GM19467 (cell line): ENCODE data around the gene ARFGEF3.

Experiments used
- ATAC-seq: cut with Tn5 transposase; IDR thresholded peaks from one replicate; pipeline ENCODE4 v1.9.1; 2021; ENCODE audit warnings: mild to moderate bottlenecking, moderate library complexity; ENCODE audit not compliant: unreplicated experiment

The ARFGEF3 gene

DNA sequence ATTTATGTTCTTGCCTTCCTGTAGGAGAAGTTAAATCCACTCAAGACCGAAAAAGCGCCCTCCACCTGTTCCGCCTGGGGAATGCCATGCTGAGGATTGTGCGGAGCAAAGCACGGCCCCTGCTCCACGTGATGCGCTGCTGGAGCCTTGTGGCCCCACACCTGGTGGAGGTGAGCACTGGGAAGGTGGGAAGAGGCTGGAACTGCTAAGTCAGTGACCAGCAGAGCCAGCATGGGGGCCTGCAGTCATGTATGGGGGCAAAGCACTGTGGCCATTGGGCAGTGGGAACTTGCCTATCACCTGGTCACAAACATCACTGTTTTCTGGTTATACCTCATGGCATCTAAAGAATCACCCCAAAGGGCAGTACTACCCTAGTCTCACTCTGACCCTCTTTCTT, 135.0 kb downstream of the ARFGEF3 start:
- no peak for ATAC-seq

- ATAC-seq = no peak
Observed at GRCh38 chr6:138297761-138298298, 136.1 kb downstream of the ARFGEF3 start.

- ATAC-seq = no peak
Observed at GRCh38 chr6:138300469-138300868, 138.7 kb downstream of the ARFGEF3 start.

DNA sequence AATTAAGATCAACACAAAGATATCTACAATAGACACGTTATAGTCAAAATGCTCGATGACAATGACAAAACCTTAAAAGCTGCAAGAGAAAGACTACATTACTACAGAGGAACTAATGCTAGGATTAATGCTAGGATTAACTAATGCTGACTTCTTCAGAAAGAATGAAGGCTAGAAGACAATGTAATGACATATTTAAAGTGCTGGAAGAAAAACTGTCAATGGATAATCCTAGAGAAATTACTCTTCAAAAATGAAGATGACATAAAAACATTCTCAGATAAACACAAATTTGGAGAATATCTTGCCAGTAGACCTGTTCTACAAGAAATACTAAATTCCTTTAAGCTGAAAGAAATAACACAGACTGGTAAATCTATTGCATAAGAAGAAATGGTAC, 140.8 kb downstream of the ARFGEF3 start:
- ATAC-seq = no peak

- ATAC-seq = no peak
Observed at GRCh38 chr6:138307352-138307751, 145.6 kb downstream of the ARFGEF3 start.

DNA sequence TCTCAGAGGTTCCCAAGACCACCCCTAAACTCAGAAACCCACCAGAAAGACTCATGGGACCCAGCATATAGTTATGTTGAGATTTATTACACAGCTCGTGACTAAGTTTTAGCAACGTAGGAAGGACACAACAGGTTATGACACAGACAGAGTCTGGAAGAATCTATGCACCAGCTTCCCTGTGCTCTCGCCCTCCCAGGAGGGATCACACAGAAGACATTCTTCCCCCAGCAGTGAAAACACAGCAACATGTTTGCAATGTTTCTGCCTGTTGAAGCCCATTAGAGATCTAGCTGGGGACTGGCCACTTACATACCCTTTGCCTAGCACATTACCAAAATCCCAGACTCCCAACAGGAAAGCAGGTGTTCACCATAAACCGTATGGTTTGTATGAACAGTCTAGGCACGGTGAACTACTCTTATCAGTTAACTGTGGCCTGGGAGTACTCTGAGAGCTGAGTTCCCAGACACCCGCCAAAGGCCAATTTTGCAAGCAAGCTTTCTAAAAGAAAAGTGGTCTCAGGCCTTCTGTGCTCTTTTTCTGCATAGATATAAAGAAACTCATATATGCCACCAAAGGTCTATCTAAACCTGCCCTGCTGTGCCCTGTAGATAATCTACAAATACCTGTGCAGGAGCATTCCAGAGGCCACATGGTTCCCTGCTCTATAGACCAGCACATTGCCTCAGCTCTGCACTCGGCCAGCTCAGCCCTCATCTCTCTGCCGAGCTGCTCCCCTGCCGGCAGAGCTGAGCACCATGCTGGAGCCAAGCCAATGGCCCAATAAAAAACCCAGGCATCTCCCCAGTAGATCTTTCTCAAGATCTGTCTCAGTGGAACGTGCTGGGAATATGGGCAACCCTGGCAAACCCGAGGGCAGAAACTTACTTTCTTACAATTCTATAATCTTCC, 146.3 kb downstream of the ARFGEF3 start:
- no peak for ATAC-seq

- no peak for ATAC-seq
Observed at GRCh38 chr6:138308731-138309110, 147.0 kb downstream of the ARFGEF3 start.

DNA sequence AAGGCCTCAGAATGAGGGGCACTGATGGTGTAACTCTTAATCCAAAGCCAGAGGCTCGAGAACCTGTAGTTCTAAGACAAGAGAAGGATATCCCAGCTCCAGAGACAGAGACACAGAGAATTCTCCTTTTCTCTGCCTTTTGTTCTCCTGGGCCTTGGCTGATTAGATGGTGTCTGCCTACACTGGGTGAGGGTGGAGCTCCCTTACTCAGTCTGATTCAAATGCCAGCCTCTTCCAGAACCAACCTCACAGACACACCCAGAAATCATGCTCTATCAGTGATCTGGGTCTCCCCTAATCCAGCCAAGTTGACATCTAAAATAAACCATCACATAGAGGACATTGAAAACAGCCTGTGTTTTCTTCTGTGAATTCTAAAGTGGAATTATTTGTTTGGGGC, 148.0 kb downstream of the ARFGEF3 start:
- ATAC-seq = no peak

GRCh38 chr6:138310294-138310693, 148.6 kb downstream of the ARFGEF3 start:
- no peak for ATAC-seq

GRCh38 chr6:138310821-138311220, 149.1 kb downstream of the ARFGEF3 start:
- no peak for ATAC-seq

GRCh38 chr6:138311268-138311667, 149.5 kb downstream of the ARFGEF3 start:
- ATAC-seq = no peak

DNA sequence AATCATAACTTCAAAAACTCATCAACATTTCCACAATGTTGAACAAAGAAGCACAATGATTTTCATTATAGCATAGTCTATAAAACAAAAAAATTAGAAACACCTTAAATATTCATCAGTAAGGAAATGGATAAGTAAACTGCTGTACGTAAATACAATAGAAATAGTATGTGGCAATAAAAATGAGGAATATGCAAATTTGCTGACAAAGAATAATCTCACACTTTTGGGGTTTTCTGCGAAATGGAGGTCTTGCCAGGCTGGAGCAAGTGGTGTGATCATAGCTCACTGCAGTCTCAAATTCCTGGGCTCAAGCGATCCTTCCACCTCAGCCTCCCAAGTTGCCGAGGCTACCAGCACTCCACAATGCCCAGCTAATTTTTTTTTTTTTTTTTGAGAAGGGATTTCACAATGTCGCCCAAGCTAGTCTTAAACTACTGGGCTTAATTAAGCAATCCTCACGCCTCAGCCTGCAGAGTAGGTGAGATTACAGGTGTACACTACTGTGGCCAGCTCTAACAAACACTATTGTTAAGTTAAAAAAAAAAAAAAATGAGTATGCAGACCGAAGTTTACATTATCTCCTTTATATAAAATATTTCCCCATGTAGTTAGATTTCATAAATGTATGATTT, 157.1 kb downstream of the ARFGEF3 start:
- no peak for ATAC-seq

DNA sequence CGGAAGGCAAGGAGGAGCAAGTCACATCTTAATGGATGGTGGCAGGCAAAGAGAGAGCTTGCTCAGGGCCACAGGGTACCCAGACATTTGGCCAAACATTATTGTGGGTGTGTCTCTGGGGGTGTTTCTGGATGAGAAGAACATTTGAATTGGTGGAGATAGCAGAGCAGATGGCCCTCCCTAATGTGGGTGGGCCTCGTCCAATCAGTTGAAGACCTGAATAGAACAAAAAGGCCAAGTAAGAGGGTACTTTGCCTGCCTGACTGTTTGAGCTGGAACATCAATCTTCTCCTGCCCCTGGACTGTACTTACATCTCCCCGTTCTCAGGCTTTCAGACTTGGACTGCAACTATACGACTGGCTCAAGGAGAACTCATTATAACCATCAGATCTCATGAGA, 160.2 kb downstream of the ARFGEF3 start:
- no peak for ATAC-seq

- no peak for ATAC-seq
Observed at GRCh38 chr6:138323821-138324220, 162.1 kb downstream of the ARFGEF3 start.

- ATAC-seq = no peak
Observed at GRCh38 chr6:138328210-138328609, 166.5 kb downstream of the ARFGEF3 start.

DNA sequence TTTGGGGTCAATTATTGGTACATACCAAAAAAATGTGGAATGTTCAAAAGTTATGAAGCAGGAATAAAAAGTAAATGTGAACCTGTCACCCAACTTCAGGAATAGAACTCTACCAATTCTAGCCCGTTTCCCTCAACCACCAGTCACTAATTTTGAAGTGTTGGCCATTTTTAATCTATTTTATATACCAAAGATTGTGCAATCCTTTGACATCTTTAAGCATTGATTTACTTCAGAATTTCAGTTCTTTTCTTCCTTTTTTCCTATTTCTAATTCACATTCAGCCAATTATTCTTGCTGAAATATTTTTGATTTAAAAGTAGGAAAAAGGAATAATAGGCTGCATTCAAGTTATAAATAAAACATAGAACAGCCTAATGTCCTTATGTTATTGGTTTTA, 169.0 kb downstream of the ARFGEF3 start:
- ATAC-seq = no peak

DNA sequence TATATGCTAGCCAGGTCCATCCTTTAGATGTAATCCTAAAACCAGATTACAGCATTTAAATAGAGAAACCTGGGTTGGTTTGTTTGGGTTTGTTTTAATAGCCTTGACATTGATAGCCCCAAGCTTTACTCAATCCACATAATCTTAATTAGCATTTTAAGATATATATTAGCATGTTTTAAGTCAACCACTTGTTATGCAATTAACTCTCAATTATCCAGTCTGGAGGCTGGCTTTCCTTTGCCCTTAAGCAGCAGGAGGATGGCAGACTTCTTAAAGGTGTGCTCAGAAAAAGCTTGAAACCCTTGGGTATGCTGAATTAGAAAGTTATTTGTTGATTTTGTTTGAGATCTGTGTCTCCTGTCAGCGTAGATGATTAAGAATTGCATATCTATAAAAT, 169.7 kb downstream of the ARFGEF3 start:
- ATAC-seq = no peak

DNA sequence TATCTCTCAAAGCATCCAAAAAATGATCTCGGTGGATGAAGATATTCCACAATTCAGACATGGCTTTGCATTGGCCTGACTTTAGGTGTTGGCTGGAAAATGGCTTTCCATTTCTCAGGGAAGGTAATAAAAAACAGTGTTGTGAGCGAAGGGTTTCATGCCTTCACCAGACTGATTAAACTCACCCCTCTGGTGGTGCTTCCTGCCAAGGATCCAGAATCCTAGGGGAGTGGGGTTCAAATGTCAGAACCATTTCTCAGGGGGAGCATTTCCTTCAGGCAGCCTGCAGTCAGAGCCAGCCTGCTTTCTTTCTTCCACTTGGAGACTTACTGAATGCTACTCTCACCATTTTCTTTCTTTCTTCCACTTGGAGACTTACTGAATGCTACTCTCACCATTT, 170.2 kb downstream of the ARFGEF3 start:
- no peak for ATAC-seq

GRCh38 chr6:138334000-138334399, 172.3 kb downstream of the ARFGEF3 start:
- ATAC-seq = no peak

DNA sequence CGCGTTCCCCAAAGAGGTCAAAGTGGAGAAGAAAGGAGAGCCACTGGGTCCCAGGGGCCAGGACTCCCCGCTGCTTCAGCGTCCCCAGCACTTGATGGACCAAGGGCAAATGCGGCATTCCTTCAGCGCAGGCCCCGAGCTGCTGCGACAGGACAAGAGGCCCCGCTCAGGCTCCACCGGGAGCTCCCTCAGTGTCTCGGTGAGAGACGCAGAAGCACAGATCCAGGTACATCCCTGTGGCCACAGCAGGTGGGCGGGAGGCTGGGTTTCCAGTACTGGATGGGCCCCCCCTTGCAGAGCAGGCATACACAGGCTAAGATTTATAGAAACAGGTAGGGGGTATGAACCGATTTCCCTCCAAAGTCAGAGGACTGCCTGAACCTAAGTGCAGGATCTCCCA, 173.2 kb downstream of the ARFGEF3 start:
- ATAC-seq = no peak

DNA sequence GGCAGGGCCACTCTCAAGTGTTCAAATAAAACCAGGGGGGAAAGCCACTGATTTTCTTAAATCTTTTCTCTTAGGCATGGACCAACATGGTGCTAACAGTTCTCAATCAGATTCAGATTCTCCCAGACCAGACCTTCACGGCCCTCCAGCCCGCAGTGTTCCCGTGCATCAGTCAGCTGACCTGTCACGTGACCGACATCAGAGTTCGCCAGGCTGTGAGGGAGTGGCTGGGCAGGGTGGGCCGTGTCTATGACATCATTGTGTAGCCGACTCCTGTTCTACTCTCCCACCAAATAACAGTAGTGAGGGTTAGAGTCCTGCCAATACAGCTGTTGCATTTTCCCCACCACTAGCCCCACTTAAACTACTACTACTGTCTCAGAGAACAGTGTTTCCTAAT, 174.5 kb downstream of the ARFGEF3 start:
- no peak for ATAC-seq

- ATAC-seq = no peak
Observed at GRCh38 chr6:138337076-138337475, 175.3 kb downstream of the ARFGEF3 start.
